HG03060 (cell line): Measurements from ENCODE around the gene RPS6KA5.
"Not testable (repeated sequence)": the region's sequence is repeated elsewhere in the genome, so short reads cannot be mapped to it uniquely, and the experiment has no call there.

ENCODE experiments used
- ATAC-seq: cut with Tn5 transposase; IDR thresholded peaks from one replicate; pipeline ENCODE4 v1.9.1; 2021; ENCODE audit warnings: low read depth, moderate number of reproducible peaks; ENCODE audit not compliant: unreplicated experiment

Gene RPS6KA5

DNA sequence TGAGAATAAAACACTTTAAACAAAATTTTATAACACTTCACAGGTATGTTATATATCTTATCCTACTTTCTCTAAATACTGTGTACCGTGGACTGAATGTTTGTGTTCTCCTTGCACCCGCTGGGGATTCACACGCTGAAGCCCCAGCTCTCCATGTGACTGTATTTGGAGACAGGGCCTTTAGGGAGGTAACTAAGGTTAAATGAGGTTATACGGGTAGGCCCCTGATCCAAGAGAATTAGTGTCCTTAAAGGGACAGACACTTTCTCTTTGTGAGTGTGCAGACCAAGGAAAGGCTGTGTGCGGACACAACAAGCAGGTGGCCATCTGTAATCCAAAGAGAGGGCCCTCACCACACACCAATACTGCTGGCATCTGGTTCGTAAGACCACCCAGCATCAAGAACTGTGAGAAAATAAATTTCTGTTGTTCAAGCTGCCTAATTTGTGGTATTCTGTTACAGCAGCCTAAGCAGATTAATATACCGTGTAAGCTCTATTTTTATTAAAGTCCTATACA, 174.1 kb downstream of the RPS6KA5 start:
- no peak for ATAC-seq

- no peak for ATAC-seq
Measured at GRCh38 chr14:90883782-90884181, 176.7 kb downstream of the RPS6KA5 start.

GRCh38 chr14:90883197-90883596, 177.2 kb downstream of the RPS6KA5 start:
- no peak for ATAC-seq

DNA sequence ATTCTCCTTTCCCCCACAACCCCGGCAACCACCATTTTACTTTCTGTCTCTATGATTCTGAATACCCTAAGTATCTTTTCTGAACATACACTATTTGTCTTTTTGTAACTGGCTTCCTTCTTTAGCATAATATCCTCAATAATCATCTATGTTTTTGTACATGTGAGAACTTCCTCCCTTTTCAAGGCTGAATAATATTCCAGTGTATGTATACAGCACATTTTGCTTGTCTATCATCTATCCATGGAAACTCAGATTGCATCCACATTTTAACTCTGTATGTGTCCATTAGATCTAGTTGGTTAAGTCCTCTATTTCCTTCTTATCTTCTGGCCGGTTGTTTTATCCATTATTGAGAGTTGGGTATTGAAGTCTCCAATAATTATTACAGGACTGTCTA, 180.2 kb downstream of the RPS6KA5 start:
- ATAC-seq = no peak

DNA sequence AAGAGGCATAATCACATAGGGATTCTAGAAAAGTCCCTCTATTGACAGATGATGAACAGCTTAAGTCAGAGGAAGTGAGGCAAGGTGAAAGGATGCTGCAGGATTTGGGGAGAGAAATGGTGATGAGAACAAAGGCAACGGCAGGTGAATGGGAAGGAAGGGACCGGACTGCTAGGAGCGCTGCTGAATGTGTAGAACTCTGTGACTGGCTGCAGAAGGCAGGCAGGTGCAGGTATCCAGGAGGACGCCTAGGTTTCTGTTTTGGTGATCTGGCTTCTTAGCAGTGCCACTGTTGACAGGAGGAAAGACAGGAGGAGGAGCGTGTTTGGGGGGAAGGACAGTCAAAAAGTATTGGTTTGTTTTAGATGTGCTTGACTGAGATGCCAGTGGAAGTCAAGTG, 185.8 kb downstream of the RPS6KA5 start:
- ATAC-seq = no peak

DNA sequence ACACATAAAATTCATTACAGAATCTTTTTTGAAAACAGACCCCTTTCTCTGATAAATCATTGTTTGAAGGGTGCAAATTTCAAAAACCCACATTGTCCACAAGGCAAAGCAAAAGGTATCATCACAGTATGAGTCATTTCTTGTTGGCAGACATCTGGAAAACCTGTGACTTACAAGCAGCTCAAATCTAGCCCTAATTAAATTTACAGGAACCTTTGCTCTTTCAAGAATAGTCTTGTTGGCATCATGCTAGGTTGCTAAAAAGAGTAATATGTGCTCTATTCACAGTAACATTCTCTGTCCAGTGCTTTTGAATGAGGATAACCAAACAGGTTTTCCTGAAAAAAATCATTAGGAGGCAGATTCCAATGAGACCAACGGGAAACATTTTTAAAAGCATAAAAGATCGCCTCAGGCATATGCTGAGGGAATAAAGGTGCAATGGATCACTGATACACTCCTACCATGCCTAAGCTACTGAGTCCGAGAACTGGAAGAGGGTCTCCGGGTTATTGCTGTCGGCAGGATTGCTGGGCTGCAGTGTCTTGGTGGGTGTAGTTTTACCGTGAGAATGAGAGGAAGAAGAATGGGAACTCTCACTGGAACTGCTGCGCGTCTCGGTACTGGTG, 188.7 kb downstream of the RPS6KA5 start:
- ATAC-seq = no peak

DNA sequence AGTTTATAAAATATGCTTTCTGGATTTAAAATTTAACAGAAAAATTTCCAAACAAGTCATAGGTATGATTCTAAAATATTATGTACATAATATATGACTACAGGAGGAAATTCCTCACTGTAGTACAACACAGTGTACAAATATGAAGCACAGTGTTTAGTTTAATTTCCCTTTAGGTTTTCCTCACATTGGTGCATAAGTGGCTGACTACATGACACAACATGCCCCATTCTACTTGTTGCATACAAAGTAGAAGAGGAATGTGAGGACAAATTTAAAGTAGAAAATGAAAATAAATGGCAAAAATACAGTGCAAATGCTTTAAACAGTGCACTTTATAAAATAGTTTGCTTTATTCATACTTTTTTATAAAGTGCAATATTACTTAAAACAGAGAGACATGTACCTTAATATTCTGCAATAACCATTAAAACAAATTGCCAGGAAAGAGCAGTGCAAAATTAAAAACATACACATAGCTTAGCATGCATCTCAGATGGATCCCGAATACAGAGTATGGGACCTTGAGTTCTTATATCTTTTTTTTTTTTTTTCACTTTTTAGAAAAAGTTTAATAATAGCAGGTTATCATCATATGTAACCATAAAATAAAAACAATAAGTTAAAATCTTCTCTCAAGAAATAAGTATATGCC, 189.4 kb downstream of the RPS6KA5 start:
- ATAC-seq = no peak

DNA sequence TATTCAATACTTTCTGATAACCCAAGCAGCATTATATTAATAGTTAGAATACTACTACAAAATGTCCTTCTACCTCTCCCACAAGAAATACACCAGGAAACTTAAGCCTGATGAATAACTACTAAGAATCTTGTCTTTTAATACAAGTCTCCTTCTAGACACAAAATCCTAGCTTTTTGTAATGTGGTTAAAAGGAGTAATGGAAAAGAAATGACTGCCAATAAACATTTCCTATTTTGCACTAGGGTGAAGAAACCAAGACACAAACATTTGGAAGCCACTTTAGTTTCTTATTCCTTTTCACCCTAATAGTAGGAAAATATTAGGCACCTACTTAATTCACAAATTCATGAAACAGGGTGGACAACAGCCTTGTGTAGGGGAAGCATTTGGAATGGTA, 192.9 kb downstream of the RPS6KA5 start:
- ATAC-seq = no peak

- ATAC-seq = no peak
Measured at GRCh38 chr14:90866833-90867232, 193.6 kb downstream of the RPS6KA5 start.

DNA sequence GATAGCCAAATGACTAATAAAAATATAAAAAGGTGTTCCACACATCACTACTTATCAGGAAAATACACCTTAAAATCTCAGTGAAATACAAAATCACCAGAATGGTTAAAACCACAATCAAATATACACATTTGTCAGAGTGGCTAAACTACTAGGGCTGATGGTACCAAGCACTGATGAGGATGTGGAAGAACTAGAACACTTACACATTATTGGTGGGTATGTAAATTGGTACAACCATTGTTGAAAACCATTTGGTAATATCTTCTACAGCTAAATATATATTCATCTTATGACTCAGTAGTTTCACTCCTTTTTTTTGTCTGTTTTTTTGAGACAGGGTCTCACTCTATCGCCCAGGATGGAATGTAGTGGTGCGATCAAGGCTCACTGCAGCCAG, 195.7 kb downstream of the RPS6KA5 start:
- ATAC-seq = no peak

DNA sequence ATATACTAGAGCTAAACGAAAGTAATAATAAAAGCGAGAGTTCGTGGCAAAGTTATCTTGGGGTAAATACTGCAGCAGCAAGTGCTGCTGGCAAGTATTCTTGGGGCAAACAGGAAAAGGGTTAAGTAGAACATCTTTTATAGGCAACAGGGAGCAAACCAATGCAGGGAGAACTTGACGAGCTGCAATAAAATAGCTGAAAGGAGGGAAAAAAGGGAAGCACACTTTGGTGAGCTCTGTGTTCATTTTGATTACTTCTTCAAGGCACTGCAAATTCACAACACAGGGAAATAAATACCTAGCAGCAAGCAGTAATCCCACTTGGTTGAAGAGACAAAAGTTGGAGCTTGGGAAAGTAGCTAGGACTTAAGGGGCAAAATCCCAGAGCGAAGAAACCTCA, 201.9 kb downstream of the RPS6KA5 start:
- ATAC-seq = no peak

DNA sequence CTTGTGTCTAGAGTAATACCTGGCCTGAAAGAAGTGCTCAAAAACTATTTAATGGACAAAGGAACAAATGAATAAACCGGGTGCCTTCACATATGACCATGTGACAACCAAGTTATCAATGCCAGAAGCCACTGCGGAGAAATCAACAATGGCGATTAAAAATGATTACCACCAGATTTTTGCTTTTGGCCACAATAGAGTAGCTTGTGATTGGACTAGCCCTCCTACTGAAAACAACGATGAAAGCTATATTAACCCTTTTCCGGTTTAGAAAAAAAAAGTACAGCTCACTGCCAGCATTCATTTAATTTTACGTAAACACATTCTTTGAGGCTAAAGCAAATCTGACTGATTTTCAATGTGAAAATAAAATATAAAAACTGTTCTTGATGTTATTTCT, 202.6 kb downstream of the RPS6KA5 start:
- no peak for ATAC-seq

- ATAC-seq = not testable (repeated sequence)
Measured at GRCh38 chr14:90856115-90856514, 204.3 kb downstream of the RPS6KA5 start.

DNA sequence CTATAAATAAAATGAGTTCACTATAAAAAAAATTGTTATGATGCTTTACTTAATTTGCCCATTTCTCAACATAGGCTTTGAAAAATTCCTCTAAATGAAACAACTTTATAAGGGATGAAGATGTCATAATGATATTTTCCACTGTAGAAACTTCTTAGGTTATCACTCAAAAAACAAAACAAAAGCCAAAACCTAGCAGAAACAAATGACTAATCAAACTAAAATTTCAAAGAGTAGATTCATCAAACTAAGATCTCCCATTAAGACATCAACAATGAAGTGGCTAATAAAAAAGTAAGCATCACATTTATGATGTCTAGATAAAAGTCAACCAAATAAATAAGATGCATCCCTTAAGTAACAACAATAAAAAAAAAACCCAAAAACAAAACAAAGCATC, 207.3 kb downstream of the RPS6KA5 start:
- no peak for ATAC-seq

GRCh38 chr14:90851327-90852036, 209.0 kb downstream of the RPS6KA5 start:
- ATAC-seq = no peak

- no peak for ATAC-seq
Measured at GRCh38 chr14:90850487-90850886, 210.0 kb downstream of the RPS6KA5 start.

DNA sequence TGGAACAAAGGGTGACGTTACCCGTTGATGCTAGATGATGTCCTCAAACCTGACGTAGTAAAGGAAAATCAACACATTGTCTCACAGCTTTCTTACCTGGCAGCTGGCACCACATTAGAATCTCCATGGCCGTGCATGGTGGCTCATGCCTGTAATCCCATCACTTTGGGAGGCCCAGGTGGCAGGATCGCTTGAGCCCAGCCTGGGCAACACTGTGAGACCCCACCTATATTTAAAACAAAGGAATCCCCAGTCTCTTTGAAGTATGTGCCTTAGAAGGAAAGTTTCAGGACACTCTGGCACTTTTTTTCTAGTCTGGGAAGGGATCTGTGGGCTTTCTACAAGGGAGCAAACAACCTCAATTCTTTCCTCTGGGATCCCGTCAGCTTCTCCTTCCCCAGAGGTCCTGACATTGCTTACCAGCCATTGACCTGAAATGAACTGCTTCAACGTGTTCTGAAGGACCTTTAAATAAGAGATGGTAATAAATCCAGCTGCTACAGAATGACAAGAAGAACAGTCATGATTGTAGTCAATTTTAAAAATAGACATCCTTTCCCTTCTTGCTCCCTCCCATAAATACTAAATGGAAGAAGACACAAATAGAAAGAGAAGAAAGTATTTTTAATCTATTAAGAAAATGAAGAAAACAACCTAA, 210.5 kb downstream of the RPS6KA5 start:
- ATAC-seq = no peak

DNA sequence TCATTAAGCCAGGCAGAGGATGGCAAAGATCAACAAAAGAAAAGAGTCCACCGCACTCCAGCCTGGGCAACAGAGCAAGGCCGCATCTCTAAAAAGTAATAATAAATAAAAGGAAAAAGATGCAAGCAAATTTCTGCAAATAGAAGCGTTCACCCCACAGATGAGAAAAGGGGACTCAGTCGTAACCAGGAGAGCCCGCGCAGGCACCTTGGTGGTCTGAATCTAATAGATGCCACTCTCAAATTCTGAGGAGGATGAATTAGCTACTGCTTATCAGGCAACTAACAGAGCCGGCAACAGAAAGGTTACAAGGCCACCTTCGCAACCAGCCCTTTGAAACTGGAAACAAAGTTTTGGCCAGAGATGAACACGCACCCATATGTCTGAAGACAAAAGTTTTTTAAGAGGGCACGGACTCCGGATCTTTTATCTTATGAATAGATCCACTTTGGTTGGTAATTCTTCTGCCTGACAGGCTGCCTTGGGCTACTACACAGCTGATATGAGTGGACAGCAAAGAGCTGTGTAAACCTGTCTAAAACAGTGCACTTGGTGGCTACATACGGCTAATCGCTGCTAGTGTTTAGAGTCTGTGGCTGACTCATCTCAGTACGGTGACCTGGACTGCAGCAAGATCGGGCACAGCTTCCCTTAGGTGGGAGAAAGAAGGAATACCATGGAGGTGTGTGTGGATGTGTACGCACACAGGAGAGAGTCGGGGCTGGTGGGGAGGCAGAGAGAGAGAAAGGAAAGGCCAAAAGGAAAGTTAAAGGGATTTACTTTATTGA, 211.3 kb downstream of the RPS6KA5 start:
- no peak for ATAC-seq

GRCh38 chr14:90846511-90846910, 213.9 kb downstream of the RPS6KA5 start:
- ATAC-seq = no peak

- no peak for ATAC-seq
Measured at GRCh38 chr14:90844321-90844720, 216.1 kb downstream of the RPS6KA5 start.
